Rectal smooth muscle tissue (tissue), 1 donor: ENCODE data around the gene ZMYND15.
"Not testable (repeated sequence)": the region's sequence is repeated elsewhere in the genome, so short reads cannot be mapped to it uniquely, and the experiment has no call there.

Source experiments
- H3K27ac ChIP-seq: one replicate; pipeline ENCODE4 v1.7.0; 2013; ENCODE audit warnings: low read depth, low read length, inconsistent platforms
- H3K27me3 ChIP-seq: one replicate; pipeline ENCODE4 v1.7.0; 2013; ENCODE audit warnings: low read length; ENCODE audit not compliant: control insufficient read depth, insufficient read depth
- H3K36me3 ChIP-seq: one replicate; pipeline ENCODE4 v1.7.0; 2013; ENCODE audit warnings: low read length; ENCODE audit not compliant: control insufficient read depth, insufficient read depth
- H3K4me1 ChIP-seq: one replicate; pipeline ENCODE4 v1.7.0; 2013; ENCODE audit warnings: low read length; ENCODE audit not compliant: control insufficient read depth, insufficient read depth
- H3K4me3 ChIP-seq: one replicate; pipeline ENCODE4 v1.7.0; 2013; ENCODE audit warnings: low read length
- H3K9ac ChIP-seq: one replicate; pipeline ENCODE4 v1.7.0; 2013; ENCODE audit warnings: low read length

Gene ZMYND15

DNA sequence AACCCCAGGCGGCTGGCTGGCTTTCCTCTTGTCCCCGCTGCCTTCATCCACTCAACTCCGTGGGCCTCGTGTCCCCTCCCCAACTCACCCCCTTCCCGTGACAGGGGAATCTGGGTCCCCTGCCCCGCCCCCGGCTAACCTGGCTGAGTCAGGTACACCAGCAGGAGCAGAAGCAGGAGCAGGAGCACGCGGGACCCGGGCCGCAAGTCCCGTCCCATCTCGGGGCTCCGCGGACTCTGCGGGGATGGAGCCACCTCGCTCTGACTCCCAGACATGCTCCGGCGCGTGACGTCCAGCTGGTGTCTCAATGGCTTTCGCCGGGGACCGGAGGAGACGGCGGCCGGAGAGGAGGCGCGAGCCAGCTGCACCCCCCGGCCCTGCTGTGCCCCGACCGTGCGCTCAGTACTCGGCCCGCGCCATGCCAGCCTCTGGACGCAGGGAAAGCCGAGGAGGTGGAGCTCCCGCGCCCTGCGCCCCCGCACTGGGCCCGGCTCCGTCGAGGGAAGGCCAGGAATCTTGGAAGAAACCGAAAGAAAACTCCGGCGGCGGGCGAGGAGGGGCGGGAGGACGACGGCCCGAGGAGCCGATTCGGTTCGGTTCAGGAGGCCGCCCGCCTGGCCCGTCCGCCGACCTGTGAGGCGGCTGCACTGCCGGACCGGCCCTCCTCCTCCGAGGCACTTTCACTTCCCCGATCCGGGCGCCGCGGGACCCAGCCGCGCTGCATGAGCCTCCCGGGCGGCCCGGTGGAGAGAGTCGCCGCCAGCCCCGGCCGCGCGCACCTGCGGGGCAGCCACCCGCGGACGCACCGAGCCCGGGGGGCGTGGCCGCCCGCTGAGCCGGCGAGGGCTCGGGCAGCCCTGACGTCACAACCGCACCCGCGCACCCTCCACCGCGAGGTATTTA lies at the start of gene ZMYND15, which contains the start of gene CXCL16:
ZMYND15 (plus strand) TSS at position 712 of the 903 bp plus-strand sequence. CDS start 716 bp downstream, outside the sequence.
CXCL16 (minus strand) TSS at position 807 of the 903 bp plus-strand sequence; CDS start at position 218, 589 bp downstream.
- peak within 1 kb of the TSS; percentile 42 for H3K9ac ChIP-seq
- H3K4me3 ChIP-seq = peak within 1 kb of the TSS; percentile 86
- peak within 1 kb of the TSS; percentile 17 for H3K27ac ChIP-seq
- peaks cover 3% of the 10 kb centered on the region for H3K36me3 ChIP-seq
- H3K27me3 ChIP-seq = no peaks in the 10 kb centered on the region
- H3K4me1 ChIP-seq = peaks cover 5% of the 10 kb centered on the region

GRCh38 chr17:4689872-4690271 lies 49.8 kb upstream of the ZMYND15 start:
- not testable (repeated sequence) for H3K27me3 ChIP-seq, H3K36me3 ChIP-seq, H3K9ac ChIP-seq, H3K4me1 ChIP-seq, H3K4me3 ChIP-seq, H3K27ac ChIP-seq

- Histone ChIP-seq H3K4me3 (no peak overlapping the region), H3K4me1 (no peaks in the 10 kb centered on the region), H3K36me3 (peaks cover 4% of the 10 kb centered on the region), H3K27me3 (no peaks in the 10 kb centered on the region), H3K27ac (no peak overlapping the region), H3K9ac (no peak overlapping the region)
Measured at GRCh38 chr17:4690745-4691144, 48.9 kb upstream of the ZMYND15 start.

DNA sequence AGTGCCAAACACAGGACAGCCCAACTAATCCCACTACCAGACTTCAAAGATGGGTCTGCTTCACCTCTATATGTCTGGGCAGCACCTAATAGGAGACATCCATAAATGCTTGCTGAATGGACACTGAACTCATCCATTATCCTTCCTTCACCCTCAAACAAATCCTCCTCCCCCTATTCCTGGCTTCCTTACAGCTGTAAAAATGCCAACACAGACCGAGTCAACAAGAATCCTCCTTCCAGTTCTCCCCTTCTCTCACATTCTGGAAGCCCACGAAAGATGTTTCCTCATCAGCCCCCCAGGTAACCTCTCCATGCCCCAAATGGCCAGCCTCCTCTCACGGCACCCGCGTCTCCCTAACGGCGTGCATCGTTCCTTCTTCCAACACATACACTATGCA lies 47.9 kb upstream of the ZMYND15 start:
- H3K4me1 ChIP-seq = no peaks in the 10 kb centered on the region
- H3K9ac ChIP-seq = no peak overlapping the region
- no peak overlapping the region for H3K27ac ChIP-seq
- peaks cover 4% of the 10 kb centered on the region for H3K36me3 ChIP-seq
- no peak overlapping the region for H3K4me3 ChIP-seq
- H3K27me3 ChIP-seq = no peaks in the 10 kb centered on the region

DNA sequence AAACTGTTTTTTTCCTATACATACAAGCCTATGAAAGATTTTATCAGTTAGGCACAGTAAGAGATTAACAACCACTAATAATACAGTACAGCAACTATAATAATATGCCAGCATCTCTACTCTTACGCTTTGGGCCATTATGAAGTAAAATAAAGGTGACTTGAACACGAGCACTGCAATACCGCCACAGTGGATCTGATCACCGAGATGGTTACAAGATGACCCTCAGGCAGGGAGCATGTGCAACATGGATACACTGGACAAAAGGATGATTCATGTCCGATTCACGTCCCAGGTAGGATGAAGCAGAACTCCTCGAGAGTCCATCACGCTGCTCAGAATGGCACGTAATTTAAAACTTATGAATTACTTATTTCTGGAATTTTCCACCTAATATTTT lies 46.2 kb upstream of the ZMYND15 start:
- Histone ChIP-seq H3K36me3 (peaks cover 4% of the 10 kb centered on the region), H3K27me3 (no peaks in the 10 kb centered on the region), H3K4me1 (no peaks in the 10 kb centered on the region), H3K27ac (no peak overlapping the region), H3K4me3 (no peak overlapping the region), H3K9ac (no peak overlapping the region)

DNA sequence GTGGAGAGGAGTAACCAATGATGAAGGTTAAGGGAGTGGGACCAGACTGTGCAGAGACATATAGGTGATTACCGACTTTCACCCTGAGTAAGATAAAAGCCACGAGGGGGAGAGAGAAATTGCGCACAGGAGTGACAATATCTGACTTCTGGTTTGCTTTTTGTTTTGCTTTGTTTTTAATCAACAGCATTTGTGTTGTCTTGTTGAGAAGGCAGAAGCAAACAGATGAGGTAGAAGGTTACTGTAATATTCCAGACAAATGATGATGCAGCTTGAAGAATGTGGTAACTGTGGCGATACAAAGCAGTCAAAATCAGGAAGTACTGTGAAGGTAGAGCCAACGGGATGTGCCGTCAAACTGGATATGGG lies 43.2 kb upstream of the ZMYND15 start:
- Histone ChIP-seq H3K9ac (no peak overlapping the region), H3K4me3 (no peak overlapping the region), H3K27ac (no peak overlapping the region), H3K27me3 (no peaks in the 10 kb centered on the region), H3K4me1 (no peaks in the 10 kb centered on the region), H3K36me3 (no peaks in the 10 kb centered on the region)

DNA sequence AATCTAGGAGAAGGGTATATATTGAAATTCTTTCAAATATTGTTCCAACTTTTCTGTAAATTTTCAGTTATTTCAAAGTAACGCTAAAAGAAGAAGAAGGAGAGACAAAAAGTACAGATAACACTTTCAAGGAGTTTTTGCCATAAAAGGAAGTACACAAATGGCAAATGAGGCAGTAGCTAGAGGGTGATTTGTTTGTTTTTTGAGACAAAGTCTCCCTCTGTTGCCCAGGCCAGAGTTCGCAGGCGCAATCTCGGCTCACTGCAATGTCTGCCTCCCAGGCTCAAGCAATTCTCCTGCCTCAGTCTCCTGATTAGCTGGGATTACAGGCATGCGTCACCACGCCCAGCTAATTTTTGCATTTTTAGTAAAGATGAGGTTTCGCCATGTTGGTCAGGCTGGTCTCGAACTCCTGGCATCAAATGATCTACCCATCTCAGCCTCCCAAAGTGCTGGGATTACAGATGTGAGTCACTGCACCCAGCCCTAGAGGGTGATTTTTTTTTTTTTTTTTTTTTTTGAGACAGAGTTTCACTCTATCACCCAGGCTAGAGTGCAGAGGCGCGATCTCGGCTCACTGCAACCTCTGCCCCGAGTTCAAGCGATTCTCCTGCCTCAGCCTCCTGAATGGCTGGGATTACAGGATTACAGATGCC lies 40.1 kb upstream of the ZMYND15 start:
- H3K36me3 ChIP-seq, H3K4me3 ChIP-seq, H3K27me3 ChIP-seq, H3K9ac ChIP-seq, H3K4me1 ChIP-seq, H3K27ac ChIP-seq: not testable (repeated sequence)

GRCh38 chr17:4701116-4701515 lies 38.5 kb upstream of the ZMYND15 start:
- Histone ChIP-seq H3K36me3 (no peaks in the 10 kb centered on the region), H3K9ac (no peak overlapping the region), H3K4me1 (no peaks in the 10 kb centered on the region), H3K4me3 (no peak overlapping the region), H3K27ac (no peak overlapping the region), H3K27me3 (no peaks in the 10 kb centered on the region)

GRCh38 chr17:4703330-4703691 lies 36.3 kb upstream of the ZMYND15 start:
- Histone ChIP-seq H3K4me1 (no peaks in the 10 kb centered on the region), H3K9ac (peak overlapping the region; percentile 49), H3K4me3 (peak overlapping the region; percentile 94)

DNA sequence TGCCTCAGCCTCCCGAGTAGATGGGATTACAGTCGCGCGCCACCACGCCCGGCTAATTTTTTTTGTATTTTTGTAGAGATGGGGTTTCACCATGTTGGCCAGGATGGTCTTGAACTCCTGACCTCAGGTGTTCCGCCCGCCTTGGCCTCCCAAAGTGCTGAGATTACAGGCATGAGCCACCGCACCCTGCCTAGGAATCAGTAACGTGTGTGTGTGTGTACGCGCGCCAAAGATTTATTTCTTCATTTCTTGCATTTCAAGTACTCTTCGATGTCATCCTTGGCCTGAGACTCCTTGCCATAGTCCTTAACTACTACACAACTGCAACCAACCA lies 35.1 kb upstream of the ZMYND15 start:
- H3K9ac ChIP-seq, H3K36me3 ChIP-seq, H3K4me1 ChIP-seq, H3K27me3 ChIP-seq, H3K27ac ChIP-seq: not testable (repeated sequence)
- H3K4me3 ChIP-seq = peak overlapping the region; percentile 94

More at GRCh38 chr17:4703330-4703691, 36.3 kb upstream of the ZMYND15 start:
- Histone ChIP-seq H3K36me3 (no peaks in the 10 kb centered on the region), H3K27me3 (no peaks in the 10 kb centered on the region), H3K27ac (peak overlapping the region; percentile 85)

DNA sequence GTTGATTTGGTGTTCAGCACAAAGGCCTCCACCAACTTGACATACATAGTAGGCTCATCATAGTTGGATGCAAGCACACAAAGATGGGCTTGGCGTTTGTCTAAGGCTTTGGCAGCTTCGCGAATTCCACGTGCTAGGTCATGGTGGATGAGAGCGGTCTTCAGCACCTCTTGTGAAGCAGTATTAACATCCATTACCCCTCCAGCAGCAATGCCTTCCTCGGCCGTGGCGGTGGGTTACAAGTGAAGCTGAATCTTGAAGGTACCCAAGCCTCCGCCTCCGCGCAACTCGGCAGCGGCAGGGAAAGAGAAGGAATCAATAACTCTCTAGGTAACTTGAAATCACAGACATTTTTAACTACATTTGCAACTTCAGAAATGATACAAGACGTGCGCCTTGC lies 34.6 kb upstream of the ZMYND15 start:
- no peak overlapping the region for H3K9ac ChIP-seq
- H3K36me3 ChIP-seq = no peaks in the 10 kb centered on the region
- H3K4me1 ChIP-seq = peaks cover 2% of the 10 kb centered on the region
- no peak overlapping the region for H3K27ac ChIP-seq
- H3K4me3 ChIP-seq = no peak overlapping the region
- no peaks in the 10 kb centered on the region for H3K27me3 ChIP-seq

DNA sequence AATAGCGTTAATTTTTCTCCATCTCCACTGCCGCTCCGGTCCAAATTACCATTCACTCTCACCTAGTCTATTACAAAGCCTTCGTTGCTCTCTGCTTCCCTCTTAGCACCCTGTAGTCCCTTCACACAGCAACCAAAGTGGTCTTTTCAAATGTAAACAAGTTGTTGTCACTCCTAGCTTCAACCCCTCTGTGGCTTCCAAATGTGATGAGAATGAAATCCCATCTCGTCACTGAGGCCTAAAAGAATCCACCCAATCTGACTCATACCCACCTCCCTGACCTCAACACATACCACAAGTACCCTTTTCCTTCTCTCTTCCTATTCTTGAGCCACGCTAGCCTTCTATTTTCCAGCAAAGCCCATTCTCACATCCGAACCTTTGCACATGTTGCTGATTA lies 33.5 kb upstream of the ZMYND15 start:
- no peaks in the 10 kb centered on the region for H3K27me3 ChIP-seq

GRCh38 chr17:4708436-4708835 lies 31.2 kb upstream of the ZMYND15 start:
- Histone ChIP-seq H3K27me3 (no peaks in the 10 kb centered on the region), H3K4me3 (no peak overlapping the region), H3K9ac (no peak overlapping the region), H3K36me3 (no peaks in the 10 kb centered on the region), H3K4me1 (peaks cover 8% of the 10 kb centered on the region), H3K27ac (no peak overlapping the region)

More for the DNA sequence above, 33.5 kb upstream of the ZMYND15 start:
- H3K36me3 ChIP-seq = no peaks in the 10 kb centered on the region
- H3K27ac ChIP-seq = no peak overlapping the region
- no peak overlapping the region for H3K4me3 ChIP-seq
- H3K4me1 ChIP-seq = peaks cover 6% of the 10 kb centered on the region
- H3K9ac ChIP-seq = no peak overlapping the region
